Measurements from ENCODE around the gene ZNF532.

Gene ZNF532

DNA sequence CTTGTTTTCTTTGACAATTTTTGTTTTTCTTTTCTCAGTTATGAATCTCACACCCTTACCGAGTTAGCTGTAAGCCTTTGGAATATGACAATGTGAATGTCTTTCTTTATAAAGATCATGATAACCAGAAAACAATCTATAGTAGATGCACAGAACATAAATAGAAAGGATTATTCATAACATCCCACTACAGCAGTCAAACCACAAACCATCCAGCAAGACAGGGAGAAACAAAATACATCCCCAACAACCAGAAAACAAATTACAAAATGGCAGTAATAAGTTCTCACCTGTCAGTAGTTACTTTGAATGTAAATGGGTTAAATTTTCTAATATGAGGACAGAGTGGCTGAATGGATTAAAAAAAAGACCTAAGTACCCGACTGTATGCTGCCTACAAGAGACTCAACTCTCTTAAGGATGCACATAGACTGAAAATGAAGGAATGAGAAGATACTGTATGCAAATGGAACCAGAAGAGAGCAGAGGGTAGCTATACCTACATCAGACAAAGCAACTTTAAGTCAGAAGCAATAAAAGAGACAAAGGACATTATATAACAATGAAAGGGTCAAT, 124.6 kb downstream of the ZNF532 start:
- no peak for DNase-seq

- no peak for DNase-seq
These were observed 126.0 kb downstream of the ZNF532 start for GRCh38 chr18:58990720-58991119.

DNA sequence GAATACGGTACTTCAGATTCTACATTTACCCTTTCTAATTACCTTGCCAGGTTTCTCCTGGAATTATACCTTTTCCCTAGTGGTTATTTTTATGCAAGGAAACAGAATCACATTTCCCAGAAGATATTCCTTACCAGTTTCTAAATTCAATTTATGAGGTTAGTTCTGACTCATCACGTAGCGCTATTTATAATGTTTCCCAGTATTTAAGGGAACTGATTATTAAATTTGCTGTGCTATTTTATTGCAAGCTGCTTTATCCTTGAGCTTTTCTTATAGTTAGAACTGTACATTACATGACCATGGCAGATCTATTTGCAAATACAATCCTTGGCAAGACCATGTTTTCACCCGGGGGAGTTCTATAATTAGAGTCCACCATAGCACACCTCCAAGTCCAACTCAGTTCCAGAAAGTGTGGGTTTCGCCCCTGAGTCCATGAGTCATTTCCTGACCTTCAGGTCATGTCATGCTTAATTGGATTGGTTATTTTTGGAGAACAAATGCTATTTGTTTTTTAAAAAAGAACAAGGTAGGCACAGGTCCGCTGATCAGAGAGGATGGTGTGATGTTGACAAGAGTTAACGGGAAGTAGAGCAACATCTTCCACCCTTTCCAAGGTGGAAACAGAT, 126.6 kb downstream of the ZNF532 start:
- no peak for DNase-seq

GRCh38 chr18:58992301-58993231, 127.9 kb downstream of the ZNF532 start:
- no peak for DNase-seq

DNA sequence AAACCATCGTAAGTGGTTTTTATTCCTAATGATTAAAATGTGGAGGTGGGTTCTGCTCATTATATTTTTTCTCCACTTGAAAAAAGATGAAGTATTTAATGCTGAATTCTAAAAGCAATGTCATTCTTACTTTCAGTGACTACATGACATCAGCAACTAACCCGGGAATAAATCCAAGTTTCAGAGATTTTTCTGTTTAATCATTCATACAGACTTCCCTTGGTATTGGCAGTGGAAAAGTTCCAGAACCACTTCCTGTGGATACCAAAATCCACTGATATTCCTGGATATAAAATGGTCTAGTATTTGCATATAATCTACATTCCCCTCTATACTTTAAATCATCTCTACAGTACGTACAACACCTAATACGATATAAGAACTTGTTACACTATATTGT, 128.6 kb downstream of the ZNF532 start:
- no peak for DNase-seq

DNA sequence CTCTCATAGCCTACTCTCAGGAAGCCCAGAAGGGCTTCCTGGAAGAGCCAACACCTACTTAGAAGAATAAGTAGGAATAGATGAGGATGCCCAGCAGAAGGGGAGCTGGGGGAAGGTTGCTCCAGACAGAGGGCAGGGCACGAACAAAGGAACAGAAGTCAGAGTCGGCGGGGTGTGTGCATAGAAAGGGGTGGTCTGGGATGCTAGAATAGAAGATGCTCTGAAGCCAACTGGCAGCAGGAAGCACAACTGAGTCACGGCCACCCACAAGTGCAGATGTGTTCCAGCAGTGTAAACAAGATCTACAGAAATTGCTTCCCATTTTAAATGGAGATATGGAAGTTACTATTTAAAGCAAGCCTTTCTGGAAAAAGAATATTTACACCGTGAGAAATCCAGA, 131.0 kb downstream of the ZNF532 start:
- no peak for DNase-seq

DNA sequence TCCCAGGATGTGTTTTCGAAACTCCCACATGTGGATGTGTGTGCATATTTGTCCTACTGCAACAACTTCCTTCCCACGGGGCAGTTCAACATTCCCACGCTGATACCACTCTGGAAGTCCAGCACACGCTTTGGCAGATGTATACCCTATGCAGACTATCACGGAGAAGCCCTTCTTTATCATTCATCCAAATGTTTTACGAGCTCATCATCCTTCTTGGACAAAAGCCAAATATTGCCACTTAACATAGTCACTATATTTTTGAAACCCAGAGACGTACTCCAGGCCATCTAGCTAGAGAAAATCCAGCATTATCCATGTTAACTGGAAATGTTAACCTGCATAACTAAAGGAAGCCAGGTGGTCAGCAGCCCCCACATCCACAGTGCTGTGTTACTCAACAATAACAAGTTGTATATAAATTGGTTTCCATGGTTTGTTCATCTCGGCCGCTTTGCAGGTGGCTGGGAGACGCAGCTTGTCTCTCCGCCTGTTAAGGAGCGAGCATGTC, 131.5 kb downstream of the ZNF532 start:
- DNase-seq, result peak; percentile 77

DNA sequence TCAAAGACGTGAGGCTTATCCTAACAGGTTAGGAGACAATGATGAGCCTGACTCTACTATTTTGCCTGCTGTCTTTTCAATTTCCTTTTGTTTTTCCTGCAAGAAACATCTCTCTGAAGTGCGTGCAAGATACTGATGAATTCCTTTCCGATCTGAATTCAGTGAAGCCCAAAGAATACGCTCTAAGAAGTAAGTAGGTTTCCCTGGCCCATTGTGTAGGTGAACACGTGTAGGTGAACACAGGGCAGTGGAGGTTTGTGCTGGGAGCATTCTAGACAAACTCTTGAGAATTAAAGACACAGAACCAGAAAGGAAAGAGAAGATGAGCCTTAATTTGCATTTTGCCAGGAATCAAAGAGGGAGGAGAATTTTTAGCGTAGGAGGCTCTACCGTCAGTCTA, 132.0 kb downstream of the ZNF532 start:
- no peak for DNase-seq

- DNase-seq, result no peak
These were observed 133.2 kb downstream of the ZNF532 start for GRCh38 chr18:58997811-58998337.

- DNase-seq, result no peak
These were observed 133.9 kb downstream of the ZNF532 start for GRCh38 chr18:58998401-58999203.

GRCh38 chr18:59001166-59001565, 136.5 kb downstream of the ZNF532 start:
- no peak for DNase-seq

GRCh38 chr18:59001721-59002120, 137.0 kb downstream of the ZNF532 start:
- DNase-seq, result no peak

- DNase-seq, result no peak
These were observed 138.4 kb downstream of the ZNF532 start for GRCh38 chr18:59002974-59003594.

DNA sequence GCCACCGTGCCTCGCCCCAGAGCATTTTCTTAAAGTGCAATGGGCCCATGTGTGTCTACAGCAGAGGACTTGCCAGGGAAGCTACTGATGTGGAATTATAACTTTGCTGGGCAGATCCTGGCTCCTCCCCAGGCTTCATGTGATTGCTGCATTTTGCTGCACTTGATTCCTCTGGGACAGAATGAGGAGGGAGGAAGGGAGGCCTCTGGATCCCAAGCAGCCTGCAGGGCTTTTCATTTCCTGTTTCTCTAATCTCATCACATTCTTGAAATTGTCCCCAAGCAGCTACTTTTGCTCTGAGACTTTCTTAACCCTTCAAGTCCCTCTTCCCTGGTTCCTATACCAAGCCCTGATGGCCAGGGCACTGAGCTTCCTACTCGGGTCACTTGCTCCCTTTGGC, 140.6 kb downstream of the ZNF532 start:
- DNase-seq, result no peak

GRCh38 chr18:59006461-59007067, 141.9 kb downstream of the ZNF532 start:
- DNase-seq, result no peak

GRCh38 chr18:59008302-59008974, 143.8 kb downstream of the ZNF532 start:
- DNase-seq, result no peak

GRCh38 chr18:59009846-59010245, 145.2 kb downstream of the ZNF532 start:
- no peak for DNase-seq

DNA sequence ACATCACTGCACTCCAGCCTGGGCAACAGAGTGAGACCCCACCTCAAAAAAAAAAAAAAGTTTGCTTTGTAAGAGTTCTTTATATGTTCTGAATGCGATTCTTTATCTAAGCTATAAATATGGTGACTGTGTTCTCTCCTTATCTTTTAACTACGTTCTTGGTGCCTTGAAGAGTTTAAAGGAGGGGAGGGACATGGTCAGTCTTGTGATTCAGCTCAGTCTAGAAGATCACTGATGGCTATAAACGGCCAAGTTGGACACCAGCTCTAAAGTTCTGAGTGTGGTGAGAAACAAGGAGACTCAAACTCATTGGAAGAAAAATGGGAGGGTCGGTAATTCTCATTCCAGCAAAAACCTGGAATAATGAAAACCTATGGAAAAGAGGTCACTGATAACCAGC, 146.6 kb downstream of the ZNF532 start:
- DNase-seq, result no peak

GRCh38 chr18:59011786-59012185, 147.1 kb downstream of the ZNF532 start:
- no peak for DNase-seq

GRCh38 chr18:59012815-59013705, 148.4 kb downstream of the ZNF532 start:
- no peak for DNase-seq

Measured in NCI-H510A treated with DMSO at 0.1 percent for 48 hours (cell line).